ENCODE data around the gene PARD3B. TPM values are rescaled to one million over a fixed set of nuclear protein-coding genes. Genes with fewer than 3 reads are reported as not detected.

The PARD3B gene
- total RNA-seq, 1 donor from 2014 or later, result 9.5 TPM

DNA sequence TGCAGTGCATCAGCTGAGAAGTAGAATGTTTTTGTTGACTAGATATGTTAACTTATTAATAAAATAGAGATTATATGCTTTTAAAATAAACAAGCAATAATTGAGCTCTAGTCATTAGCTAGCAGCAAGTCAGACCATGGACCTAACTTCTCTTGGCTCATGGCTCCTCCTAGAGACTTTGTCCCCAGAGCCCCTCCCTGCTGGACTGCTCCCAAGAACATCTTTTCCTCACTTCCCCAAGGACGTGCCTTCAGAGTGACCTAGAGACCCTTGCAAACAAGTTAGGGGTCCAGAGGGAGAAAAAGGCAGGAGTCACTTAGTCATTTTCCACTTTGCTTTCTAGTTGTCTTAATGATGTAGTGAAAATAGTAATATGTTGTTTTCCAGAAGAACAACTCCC is 824.5 kb downstream of the PARD3B start:
- intact Hi-C loops (cut with DNase I), result no loop called here

GRCh38 chr2:205370726-205371125 is 825.5 kb downstream of the PARD3B start:
- DNase-seq (ENCODE audit: low spot score), result no peak
- intact Hi-C loops (cut with DNase I), result no loop called here

More for the DNA sequence above, 824.5 kb downstream of the PARD3B start:
- no peak for DNase-seq (ENCODE audit: low spot score)

DNA sequence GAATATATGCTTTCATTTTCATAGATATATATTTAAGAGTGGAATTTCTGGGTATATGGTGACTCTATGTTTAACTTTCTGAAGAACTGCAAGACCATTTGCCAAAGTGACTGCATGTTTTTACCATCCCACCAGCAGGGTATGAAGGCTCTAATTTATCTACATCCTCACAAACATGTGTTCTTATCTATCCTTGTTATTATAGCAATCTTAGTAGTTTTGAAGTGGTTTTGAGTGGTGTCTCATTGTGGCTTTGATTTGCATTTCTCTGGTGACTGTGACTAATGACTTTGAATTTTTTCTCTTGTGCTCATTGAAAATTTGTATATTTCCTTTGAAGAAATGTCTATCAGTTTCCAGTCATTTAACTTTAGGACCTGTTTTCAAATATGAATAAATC is 826.9 kb downstream of the PARD3B start:
- intact Hi-C loops (cut with DNase I), result no loop called here
- no peak for DNase-seq (ENCODE audit: low spot score)

GRCh38 chr2:205375461-205376448 is 830.5 kb downstream of the PARD3B start:
- DNase-seq (ENCODE audit: low spot score), result no peak
- intact Hi-C loops (cut with DNase I), result no loop called here

GRCh38 chr2:205377324-205377723 is 832.0 kb downstream of the PARD3B start:
- no peak for DNase-seq (ENCODE audit: low spot score)
- intact Hi-C loops (cut with DNase I), result no loop called here

- intact Hi-C loops (cut with DNase I), result no loop called here
- no peak for DNase-seq (ENCODE audit: low spot score)
Measured at GRCh38 chr2:205383601-205384000, 838.3 kb downstream of the PARD3B start.

- DNase-seq (ENCODE audit: low spot score), result no peak
- intact Hi-C loops (cut with DNase I), result no loop called here
Measured at GRCh38 chr2:205386109-205386508, 840.8 kb downstream of the PARD3B start.

- no peak for DNase-seq (ENCODE audit: low spot score)
- intact Hi-C loops (cut with DNase I), result no loop called here
Measured at GRCh38 chr2:205387350-205388055, 842.2 kb downstream of the PARD3B start.

GRCh38 chr2:205390866-205391265 is 845.6 kb downstream of the PARD3B start:
- intact Hi-C loops (cut with DNase I), result no loop called here
- no peak for DNase-seq (ENCODE audit: low spot score)

DNA sequence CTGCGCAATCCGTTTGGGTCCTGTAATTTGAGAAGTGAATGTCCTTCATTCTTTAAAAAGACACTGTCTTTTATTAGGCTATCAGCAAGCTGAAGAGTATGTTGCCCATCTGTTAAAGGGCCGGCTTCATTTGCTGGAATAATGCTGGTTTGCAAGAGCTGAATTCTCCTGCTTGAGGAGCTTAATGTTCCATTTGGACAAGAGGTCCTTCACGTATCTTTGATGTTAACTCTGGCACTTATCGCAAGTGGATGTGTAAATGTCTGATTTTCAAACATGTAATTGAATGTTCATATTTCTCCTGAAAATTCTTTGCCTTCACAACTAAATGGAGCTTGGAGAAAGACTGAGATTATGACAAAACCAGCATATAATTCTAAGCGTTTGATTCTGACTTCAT is 856.2 kb downstream of the PARD3B start:
- intact Hi-C loops (cut with DNase I), result no loop called here
- DNase-seq (ENCODE audit: low spot score), result no peak

- intact Hi-C loops (cut with DNase I), result no loop called here
- no peak for DNase-seq (ENCODE audit: low spot score)
Measured at GRCh38 chr2:205402011-205402410, 856.7 kb downstream of the PARD3B start.

DNA sequence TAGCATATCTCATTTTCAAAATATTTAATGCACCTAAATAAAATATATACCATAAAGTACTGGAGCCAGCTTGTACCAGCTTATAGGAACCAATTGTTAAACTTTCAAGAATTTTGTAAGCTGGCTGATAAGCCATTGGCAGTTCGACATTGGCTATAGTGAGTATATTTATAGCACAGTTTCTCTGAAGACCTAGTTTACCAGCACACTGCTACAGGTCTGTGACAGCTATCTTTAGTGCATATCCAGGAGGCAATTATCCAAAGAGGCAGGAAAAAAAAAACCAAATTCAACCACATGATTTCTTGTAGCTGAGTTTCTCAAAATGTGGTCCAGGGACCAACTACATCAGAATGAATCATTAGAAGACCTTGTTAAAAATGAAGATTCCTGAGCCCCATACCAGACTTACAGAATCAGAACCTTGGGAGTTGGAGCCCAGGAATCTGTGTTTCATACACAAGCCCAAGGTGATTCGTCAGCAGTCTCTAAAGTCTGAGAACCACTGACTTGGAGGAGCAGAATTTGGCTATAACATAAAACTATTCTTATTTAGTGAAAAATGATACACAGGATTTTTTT is 858.1 kb downstream of the PARD3B start:
- no peak for DNase-seq (ENCODE audit: low spot score)
- intact Hi-C loops (cut with DNase I), result no loop called here

GRCh38 chr2:205405194-205405593 is 859.9 kb downstream of the PARD3B start:
- DNase-seq (ENCODE audit: low spot score), result no peak
- intact Hi-C loops (cut with DNase I), result no loop called here

GRCh38 chr2:205405752-205406151 is 860.5 kb downstream of the PARD3B start:
- intact Hi-C loops (cut with DNase I), result no loop called here
- DNase-seq (ENCODE audit: low spot score), result no peak

GRCh38 chr2:205407984-205408383 is 862.7 kb downstream of the PARD3B start:
- no peak for DNase-seq (ENCODE audit: low spot score)
- intact Hi-C loops (cut with DNase I), result no loop called here

- intact Hi-C loops (cut with DNase I), result no loop called here
- no peak for DNase-seq (ENCODE audit: low spot score)
Measured at GRCh38 chr2:205408696-205409095, 863.4 kb downstream of the PARD3B start.

GRCh38 chr2:205409411-205409810 is 864.1 kb downstream of the PARD3B start:
- no peak for DNase-seq (ENCODE audit: low spot score)
- intact Hi-C loops (cut with DNase I), result no loop called here

GRCh38 chr2:205411558-205411957 is 866.3 kb downstream of the PARD3B start:
- DNase-seq (ENCODE audit: low spot score), result no peak

DNA sequence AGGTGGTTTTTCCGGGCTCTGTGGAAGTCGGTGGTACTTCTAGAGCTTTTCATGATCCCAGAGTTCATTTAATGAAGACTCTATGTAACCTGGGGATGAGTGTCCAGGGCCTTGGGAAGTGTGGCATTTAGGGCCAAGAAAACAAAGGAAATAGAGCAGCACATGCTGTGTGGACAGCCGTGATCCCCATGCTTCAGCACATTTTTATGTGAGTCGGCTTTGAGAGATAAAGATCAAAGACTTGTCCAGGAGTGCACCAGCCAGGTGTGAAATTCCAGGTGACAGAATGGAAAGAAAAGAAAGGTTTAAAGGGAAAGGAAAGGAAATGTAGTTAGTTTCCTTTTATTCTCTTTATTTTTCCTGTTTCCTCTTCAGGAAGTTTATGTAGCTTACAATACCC is 879.1 kb downstream of the PARD3B start:
- intact Hi-C loops (cut with DNase I), result no loop called here
- no peak for DNase-seq (ENCODE audit: low spot score)

More at GRCh38 chr2:205411558-205411957, 866.3 kb downstream of the PARD3B start:
- intact Hi-C loops (cut with DNase I), result no loop called here

GRCh38 chr2:205425102-205425501 is 879.8 kb downstream of the PARD3B start:
- DNase-seq (ENCODE audit: low spot score), result no peak
- intact Hi-C loops (cut with DNase I), result no loop called here
